Spleen (tissue), 11 donors: ENCODE results near the gene PDE6A. TPM values are rescaled to one million over a fixed set of nuclear protein-coding genes. Genes with fewer than 3 reads are reported as not detected.

ENCODE experiments used
- DNase-seq: peaks from one replicate; pipeline ENCODE4 v3.0.0-alpha.2; 2020
- H3K27ac ChIP-seq, 8 donors: fragments of 200-600 bp; sonication (generic) in 7 of 8; 1 replicate in 4 of 8; 2 replicates in 4 of 8; pipeline versions ENCODE4 v1.5.0 to v1.8.0; 2016 to 2021; ENCODE audit warnings: inconsistent platforms in 4 of 8, mild to moderate bottlenecking in 4 of 8, moderate library complexity in 1 of 8
- H3K27me3 ChIP-seq, 7 donors: fragments of 200-600 bp; sonication (generic) in 6 of 7; replicated peaks in 1 of 7; 1 replicate in 4 of 7; 2 replicates in 3 of 7; pipeline versions ENCODE4 v1.5.0 to v1.8.0; 2016 to 2021; ENCODE audit warnings: inconsistent platforms in 3 of 7, mild to moderate bottlenecking in 1 of 7
- H3K36me3 ChIP-seq, 6 donors: fragments of 200-600 bp; sonication (generic) in 5 of 6; 1 replicate in 4 of 6; 2 replicates in 2 of 6; pipeline versions ENCODE4 v1.5.0 to v1.8.0; 2016 to 2021; ENCODE audit warnings: inconsistent platforms in 2 of 6
- H3K4me1 ChIP-seq, 6 donors: fragments of 200-600 bp; sonication (generic) in 5 of 6; 1 replicate in 3 of 6; 2 replicates in 3 of 6; pipeline versions ENCODE4 v1.5.0 to v1.8.0; 2016 to 2021; ENCODE audit warnings: inconsistent platforms in 3 of 6
- H3K4me3 ChIP-seq, 8 donors: fragments of 200-600 bp; sonication (generic) in 7 of 8; 1 replicate in 4 of 8; 2 replicates in 4 of 8; pipeline versions ENCODE4 v1.5.0 to v1.8.0; 2016 to 2021; ENCODE audit warnings: inconsistent platforms in 4 of 8, mild to moderate bottlenecking in 4 of 8, moderate library complexity in 2 of 8
- H3K9me3 ChIP-seq, 8 donors: fragments of 200-600 bp; sonication (generic) in 7 of 8; 1 replicate in 4 of 8; 2 replicates in 4 of 8; pipeline versions ENCODE4 v1.5.0 to v1.8.0; 2016 to 2021; ENCODE audit warnings: inconsistent platforms in 4 of 8
- POLR2A ChIP-seq, 3 donors: fragments of 450-650 bp; IDR thresholded peaks; one replicate each; pipeline ENCODE4 v1.5.1; 2017; ENCODE audit warnings: antibody characterized with exemption in 3 of 3, mild to moderate bottlenecking in 1 of 3
- POLR2AphosphoS5 ChIP-seq, 3 donors: sonication (generic); formaldehyde crosslinking; IDR thresholded peaks; one replicate each; pipeline ENCODE4 v1.5.1; 2017; ENCODE audit warnings: antibody characterized with exemption in 3 of 3
- WGBS, 5 donors: extraction: QIAGEN DNeasy Blood & Tissue Kit in 3 of 5; methylation state at CpG; one replicate each; pipeline versions ENCODE4 v1.1.5 to v1.1.7; 2013 to 2018; 5-methylcytosine and 5-hydroxymethylcytosine counted together
- intact Hi-C: fragments of 100-400 bp; cut with DNase I; formaldehyde crosslinking; loops from one replicate; pipeline ENCODE4 v1.15.0; 2023; ENCODE audit warnings: low total_unique reads
- polyA plus RNA-seq, 3 donors: library from polyadenylated mRNA; stranded (reverse); fragments of 200-250 nt; gene quantifications; one replicate each; pipeline ENCODE4 v1.2.1, GENCODE V29; 2013
- total RNA-seq, 7 donors: library from RNA; depleted of rRNA in 3 of 7; stranded (reverse); fragments of >200 nt in 3 of 7; fragmentation: NEBNext Ultra II Directional in 4 of 7; extraction: Animal tissue kit (Norgen Biotek cat#: 25700) in 4 of 7; gene quantifications; one replicate each; pipeline versions ENCODE4 v1.1.0 to v1.2.1, GENCODE V29; 2016 to 2021
- TF ChIP-seq, protein P1 (sequence below), 11 experiments: fragments of 200-600 bp in 7 of 11; fragments of 450-650 bp in 4 of 11; sonication (generic) in 4 of 11; IDR thresholded peaks in 8 of 11; conservative IDR thresholded peaks in 3 of 11; 1 replicate in 7 of 11; 2 replicates in 4 of 11; pipeline versions ENCODE4 v1.4.0 to v1.8.0; 2016 to 2021; ENCODE audit warnings: antibody characterized with exemption in 11 of 11, inconsistent platforms in 4 of 11, mild to moderate bottlenecking in 1 of 11
- donor health status: healthy with polysubstance abuse.
- donor health status: DM: no; HTN: no; CAD: no; lungs with moderate emphysema.
- donor health status: DM: no; HTN: no; CAD: no.
- donor health status: Bipolar disorder and iron deficiency.
- donor health status: healthy.
- donor health status: DM: no; HTN: no; CAD: no.
- donor health status: DM: yes; HTN: yes; CAD: no.

PDE6A gene
- total and polyA plus RNA-seq, 10 donors: not detected

DNA sequence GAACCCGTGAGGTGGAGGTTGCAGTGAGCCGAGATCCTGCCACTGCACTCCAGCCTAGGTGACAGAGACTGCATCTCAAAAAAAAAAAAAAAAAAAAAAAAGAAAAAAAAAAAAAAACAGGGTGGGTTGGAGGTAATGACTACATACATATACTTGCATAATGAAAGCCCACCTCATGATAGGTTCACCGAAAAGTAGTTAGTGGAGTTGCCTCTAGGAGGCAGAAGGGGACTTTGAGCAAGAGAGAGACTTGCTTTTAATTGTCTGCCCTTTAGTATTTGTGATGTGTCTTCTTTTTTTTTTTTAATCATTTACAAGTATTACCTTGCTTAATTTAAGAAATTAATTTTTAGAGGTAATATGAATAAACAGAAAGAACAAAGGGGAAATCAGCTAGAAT, 114.6 kb downstream of the PDE6A start:
- Histone ChIP-seq H3K36me3 (peaks cover 0 to 67% (median 6%) of the 10 kb centered on the region in 6 donors), H3K9me3 (no peaks in the 10 kb centered on the region), H3K27me3 (no peaks in the 10 kb centered on the region), H3K4me1 (peaks cover 0 to 8% (median 2%) of the 10 kb centered on the region in 6 donors), H3K27ac (no peak overlapping the region), H3K4me3 (no peak overlapping the region)
- intact Hi-C loops: loop anchor here (2.0 kb wide), 1 partner anchor 193 kb away; no protein-coding TSS in a partner anchor
- DNase-seq: no peak
- 73 to 94% (median 82%) methylated on average over 3 of the region's 3 CpGs for WGBS, 5 donors
- TF ChIP-seq POLR2A (IDR thresholded peaks at IDR 0.05) (no peak), POLR2AphosphoS5 (IDR thresholded peaks at IDR 0.05) (no peak)
- TF ChIP-seq, protein P1, sequence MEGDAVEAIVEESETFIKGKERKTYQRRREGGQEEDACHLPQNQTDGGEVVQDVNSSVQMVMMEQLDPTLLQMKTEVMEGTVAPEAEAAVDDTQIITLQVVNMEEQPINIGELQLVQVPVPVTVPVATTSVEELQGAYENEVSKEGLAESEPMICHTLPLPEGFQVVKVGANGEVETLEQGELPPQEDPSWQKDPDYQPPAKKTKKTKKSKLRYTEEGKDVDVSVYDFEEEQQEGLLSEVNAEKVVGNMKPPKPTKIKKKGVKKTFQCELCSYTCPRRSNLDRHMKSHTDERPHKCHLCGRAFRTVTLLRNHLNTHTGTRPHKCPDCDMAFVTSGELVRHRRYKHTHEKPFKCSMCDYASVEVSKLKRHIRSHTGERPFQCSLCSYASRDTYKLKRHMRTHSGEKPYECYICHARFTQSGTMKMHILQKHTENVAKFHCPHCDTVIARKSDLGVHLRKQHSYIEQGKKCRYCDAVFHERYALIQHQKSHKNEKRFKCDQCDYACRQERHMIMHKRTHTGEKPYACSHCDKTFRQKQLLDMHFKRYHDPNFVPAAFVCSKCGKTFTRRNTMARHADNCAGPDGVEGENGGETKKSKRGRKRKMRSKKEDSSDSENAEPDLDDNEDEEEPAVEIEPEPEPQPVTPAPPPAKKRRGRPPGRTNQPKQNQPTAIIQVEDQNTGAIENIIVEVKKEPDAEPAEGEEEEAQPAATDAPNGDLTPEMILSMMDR (IDR thresholded peaks at IDR 0.05 in 8 of 11, conservative IDR thresholded peaks at IDR 0.05 in 3 of 11): no peak

- H3K27me3 ChIP-seq: no peaks in the 10 kb centered on the region
- WGBS, 5 donors: 38 to 45% (median 42%) methylated on average over 11 of the region's 11 CpGs
- TF ChIP-seq POLR2AphosphoS5 (IDR thresholded peaks at IDR 0.05) (no peak), POLR2A (IDR thresholded peaks at IDR 0.05) (no peak)
- TF ChIP-seq, protein P1 (IDR thresholded peaks at IDR 0.05 in 8 of 11, conservative IDR thresholded peaks at IDR 0.05 in 3 of 11): peak; percentile 83 to 94 (median 89)
- peak; percentile 91 for DNase-seq
- no peaks in the 10 kb centered on the region for H3K9me3 ChIP-seq
- H3K36me3 ChIP-seq: peaks cover 0 to 67% (median 5%) of the 10 kb centered on the region in 6 donors
- peaks cover 0 to 8% (median 2%) of the 10 kb centered on the region in 6 donors for H3K4me1 ChIP-seq
- intact Hi-C loops: loop anchor here (2.0 kb wide), 1 partner anchor 192 kb away; no protein-coding TSS in a partner anchor
- H3K4me3 ChIP-seq: no peak overlapping the region
- no peak overlapping the region for H3K27ac ChIP-seq
Observed at GRCh38 chr5:149828161-149829011, 116.2 kb downstream of the PDE6A start.

DNA sequence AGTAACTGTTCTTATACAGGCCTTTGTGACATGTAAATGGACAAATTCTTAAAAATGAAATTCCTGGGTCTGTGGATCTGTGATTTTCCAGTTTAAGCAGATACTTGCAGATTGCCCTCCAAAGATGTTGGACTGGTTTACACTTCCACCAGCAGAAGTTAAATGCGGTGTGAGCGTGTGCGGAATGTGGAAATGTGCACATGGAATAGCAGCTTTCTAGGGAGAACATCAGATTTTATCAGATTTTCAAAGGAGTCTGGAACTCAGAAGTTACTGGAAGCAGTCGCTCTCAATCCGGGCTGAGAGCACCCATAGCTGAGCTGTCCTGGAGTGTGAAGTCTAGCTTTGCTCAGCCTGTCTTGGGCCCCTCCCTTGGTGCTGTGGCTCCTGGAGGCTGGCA, 117.0 kb downstream of the PDE6A start:
- H3K27ac ChIP-seq: no peak overlapping the region
- H3K27me3 ChIP-seq: no peaks in the 10 kb centered on the region
- peaks cover 0 to 8% (median 2%) of the 10 kb centered on the region in 6 donors for H3K4me1 ChIP-seq
- intact Hi-C loops: no loop called here
- H3K9me3 ChIP-seq: no peaks in the 10 kb centered on the region
- DNase-seq: peak; percentile 30
- WGBS, 5 donors: 94 to 98% (median 96%) methylated on average over 5 of the region's 5 CpGs
- H3K36me3 ChIP-seq: peaks cover 0 to 60% (median under 1%) of the 10 kb centered on the region in 6 donors
- TF ChIP-seq POLR2A (IDR thresholded peaks at IDR 0.05) (no peak), POLR2AphosphoS5 (IDR thresholded peaks at IDR 0.05) (no peak)
- TF ChIP-seq, protein P1 (IDR thresholded peaks at IDR 0.05 in 8 of 11, conservative IDR thresholded peaks at IDR 0.05 in 3 of 11): no peak
- no peak overlapping the region for H3K4me3 ChIP-seq

DNA sequence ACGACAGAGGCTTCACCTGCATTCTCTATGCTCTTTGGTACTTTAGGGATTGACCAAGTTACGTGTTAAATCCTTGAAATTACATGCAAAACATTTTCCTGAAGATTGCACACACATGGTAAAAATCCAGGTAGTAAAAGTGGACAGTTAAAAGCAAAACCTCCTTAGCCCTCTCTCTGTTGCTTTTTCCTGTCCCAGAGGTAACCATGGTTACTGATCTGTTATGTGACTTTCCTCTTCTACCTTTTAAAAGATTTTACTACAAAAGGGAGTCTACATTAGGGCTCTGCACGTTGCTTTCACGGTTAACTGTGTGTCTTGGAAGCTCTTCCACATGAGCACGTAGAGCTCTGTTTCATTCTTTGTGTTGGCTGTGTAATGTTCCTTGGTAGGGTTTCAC, 117.5 kb downstream of the PDE6A start:
- peaks cover 0 to 8% (median 2%) of the 10 kb centered on the region in 6 donors for H3K4me1 ChIP-seq
- peaks cover 0 to 60% (median 0%) of the 10 kb centered on the region in 6 donors for H3K36me3 ChIP-seq
- H3K9me3 ChIP-seq: no peaks in the 10 kb centered on the region
- H3K27ac ChIP-seq: no peak overlapping the region
- 86 to 93% (median 90%) methylated on average over 5 of the region's 5 CpGs for WGBS, 5 donors
- H3K4me3 ChIP-seq: no peak overlapping the region
- intact Hi-C loops: no loop called here
- no peak for DNase-seq
- TF ChIP-seq POLR2AphosphoS5 (IDR thresholded peaks at IDR 0.05) (no peak), POLR2A (IDR thresholded peaks at IDR 0.05) (no peak)
- TF ChIP-seq, protein P1 (IDR thresholded peaks at IDR 0.05 in 8 of 11, conservative IDR thresholded peaks at IDR 0.05 in 3 of 11): no peak
- no peaks in the 10 kb centered on the region for H3K27me3 ChIP-seq
